Neural crest cell (in vitro differentiated cells): ENCODE measurements around the gene PPID. TPM values are rescaled to one million over a fixed set of nuclear protein-coding genes. Genes with fewer than 3 reads are reported as not detected.
"Not testable (repeated sequence)": the region's sequence is repeated elsewhere in the genome, so short reads cannot be mapped to it uniquely, and the experiment has no call there.

Experiments used
- DNase-seq: peaks from one replicate; pipeline ENCODE4 v3.0.0; 2021; ENCODE audit warnings: low read depth, mixed read lengths, low spot score
- H3K27ac Mint-ChIP-seq: one replicate; pipeline ENCODE4 v1.8.0; 2021; ENCODE audit warnings: mild to moderate bottlenecking, mixed read lengths; ENCODE audit not compliant: unreplicated experiment
- H3K27me3 Mint-ChIP-seq: 2 replicates; pipeline ENCODE4 v1.8.0; 2021; ENCODE audit warnings: low read depth, mild to moderate bottlenecking, mixed read lengths
- H3K36me3 Mint-ChIP-seq: 2 replicates; pipeline ENCODE4 v1.8.0; 2021; ENCODE audit warnings: low read depth, mild to moderate bottlenecking, mixed read lengths
- H3K4me1 Mint-ChIP-seq: 2 replicates; pipeline ENCODE4 v1.8.0; 2021; ENCODE audit warnings: mixed read lengths
- H3K4me3 Mint-ChIP-seq: one replicate; pipeline ENCODE4 v1.8.0; 2021; ENCODE audit warnings: mild to moderate bottlenecking, mixed read lengths
- H3K9me3 Mint-ChIP-seq: 2 replicates; pipeline ENCODE4 v1.8.0; 2021; ENCODE audit warnings: mixed read lengths
- total RNA-seq: library from RNA; stranded (reverse); gene quantifications from 2 replicates; pipeline ENCODE4 v1.2.1, GENCODE V29; 2021
- TF ChIP-seq, protein P1 (sequence below): fragments of 200-600 bp; sonication (generic); conservative IDR thresholded peaks from 2 replicates; pipeline ENCODE4 v1.5.0; 2021; ENCODE audit warnings: antibody characterized with exemption, mild to moderate bottlenecking

The PPID gene
- total RNA-seq, 1 donor from 2014 or later, result 38.5 TPM

DNA sequence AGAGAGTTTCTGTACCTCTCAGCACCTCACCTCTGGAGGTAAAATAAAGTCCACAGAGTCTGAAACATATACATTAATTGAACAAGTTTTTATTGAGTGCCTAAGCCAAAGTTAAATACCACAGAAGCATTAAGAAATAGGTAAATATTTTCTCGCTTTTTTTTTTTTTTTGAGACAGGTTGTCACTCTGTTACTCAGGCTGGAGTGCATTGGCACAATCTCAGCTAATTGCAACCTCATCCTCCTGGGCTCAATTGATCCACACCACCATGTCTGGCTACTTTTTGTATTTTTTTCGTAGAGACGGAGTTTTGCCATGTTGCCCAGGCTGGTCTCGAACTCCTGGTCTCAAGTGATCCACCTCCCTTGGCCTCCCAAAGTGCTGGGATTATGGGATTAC is 35.5 kb upstream of the PPID start:
- Mint-ChIP-seq H3K9me3 (peaks cover 6% of the 10 kb centered on the region), H3K4me3 (no peak overlapping the region), H3K27ac (no peak overlapping the region), H3K36me3 (no peaks in the 10 kb centered on the region), H3K4me1 (no peaks in the 10 kb centered on the region), H3K27me3 (no peaks in the 10 kb centered on the region)
- TF ChIP-seq, protein P1, sequence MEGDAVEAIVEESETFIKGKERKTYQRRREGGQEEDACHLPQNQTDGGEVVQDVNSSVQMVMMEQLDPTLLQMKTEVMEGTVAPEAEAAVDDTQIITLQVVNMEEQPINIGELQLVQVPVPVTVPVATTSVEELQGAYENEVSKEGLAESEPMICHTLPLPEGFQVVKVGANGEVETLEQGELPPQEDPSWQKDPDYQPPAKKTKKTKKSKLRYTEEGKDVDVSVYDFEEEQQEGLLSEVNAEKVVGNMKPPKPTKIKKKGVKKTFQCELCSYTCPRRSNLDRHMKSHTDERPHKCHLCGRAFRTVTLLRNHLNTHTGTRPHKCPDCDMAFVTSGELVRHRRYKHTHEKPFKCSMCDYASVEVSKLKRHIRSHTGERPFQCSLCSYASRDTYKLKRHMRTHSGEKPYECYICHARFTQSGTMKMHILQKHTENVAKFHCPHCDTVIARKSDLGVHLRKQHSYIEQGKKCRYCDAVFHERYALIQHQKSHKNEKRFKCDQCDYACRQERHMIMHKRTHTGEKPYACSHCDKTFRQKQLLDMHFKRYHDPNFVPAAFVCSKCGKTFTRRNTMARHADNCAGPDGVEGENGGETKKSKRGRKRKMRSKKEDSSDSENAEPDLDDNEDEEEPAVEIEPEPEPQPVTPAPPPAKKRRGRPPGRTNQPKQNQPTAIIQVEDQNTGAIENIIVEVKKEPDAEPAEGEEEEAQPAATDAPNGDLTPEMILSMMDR, result no peak
- no peak for DNase-seq

DNA sequence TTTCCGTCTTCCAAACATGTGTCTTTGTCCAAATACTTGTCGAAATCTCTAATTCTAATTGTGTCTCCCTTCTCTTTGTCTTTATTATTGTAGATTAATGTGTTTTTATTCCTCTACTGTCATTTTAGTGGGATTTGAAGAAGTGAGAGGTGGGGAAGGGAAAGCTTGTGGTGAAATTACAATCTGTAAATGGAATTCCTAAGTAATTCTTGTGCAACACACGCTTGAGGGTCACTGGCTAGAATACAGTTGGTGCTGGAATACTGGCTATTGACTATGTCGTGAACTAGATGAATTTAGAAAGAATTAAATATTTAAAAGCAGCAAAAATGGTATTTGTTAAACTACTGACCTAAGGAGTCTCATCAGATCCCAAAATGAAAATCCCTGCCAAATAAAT is 34.9 kb upstream of the PPID start:
- Mint-ChIP-seq H3K36me3 (no peaks in the 10 kb centered on the region), H3K27ac (no peak overlapping the region), H3K4me1 (no peaks in the 10 kb centered on the region), H3K4me3 (no peak overlapping the region), H3K9me3 (peaks cover 6% of the 10 kb centered on the region), H3K27me3 (no peaks in the 10 kb centered on the region)
- TF ChIP-seq, protein P1, result no peak
- no peak for DNase-seq

DNA sequence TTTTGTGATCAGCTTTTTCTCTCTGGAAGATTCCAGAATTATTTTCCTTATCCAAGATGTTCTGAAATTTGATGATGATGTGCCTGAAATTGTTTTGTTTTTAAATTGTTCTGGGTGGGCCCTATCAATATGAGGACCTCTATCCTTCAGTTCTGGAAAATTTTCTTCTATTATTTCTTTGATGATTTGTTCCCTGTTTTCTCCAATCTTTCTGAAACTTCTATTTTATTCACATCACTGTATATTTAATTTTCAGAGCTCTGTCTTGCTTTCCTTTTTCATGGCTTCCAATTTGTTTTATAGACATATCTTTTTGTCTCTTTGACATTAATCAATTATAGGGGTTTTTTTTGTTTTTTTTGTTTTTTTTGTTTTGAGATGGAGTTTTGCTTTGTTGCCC is 33.4 kb upstream of the PPID start:
- Mint-ChIP-seq H3K27me3 (no peaks in the 10 kb centered on the region), H3K27ac (no peak overlapping the region), H3K36me3 (no peaks in the 10 kb centered on the region), H3K9me3 (peaks cover 6% of the 10 kb centered on the region), H3K4me3 (no peak overlapping the region), H3K4me1 (no peaks in the 10 kb centered on the region)
- TF ChIP-seq, protein P1, result no peak
- no peak for DNase-seq

DNA sequence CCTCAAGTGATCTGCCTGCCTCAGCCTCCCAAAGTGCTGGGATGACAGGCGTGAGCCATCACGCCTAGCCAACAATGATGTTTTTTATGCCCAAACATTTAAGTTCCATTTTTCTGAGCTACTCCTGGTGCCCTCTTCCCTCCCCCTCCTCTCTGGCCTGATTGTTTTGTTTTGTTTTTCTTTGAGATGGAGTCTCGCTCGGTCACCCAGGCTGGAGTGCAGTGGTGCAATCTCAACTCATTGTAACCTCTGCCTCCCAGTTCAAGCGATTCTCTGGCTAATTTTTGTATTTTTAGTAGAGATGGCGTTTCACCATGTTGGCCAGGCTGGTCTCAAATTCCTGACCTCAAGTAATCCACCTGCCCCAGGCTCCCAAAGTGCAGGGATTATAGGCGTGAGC is 32.6 kb upstream of the PPID start:
- DNase-seq, H3K4me1 Mint-ChIP-seq, H3K4me3 Mint-ChIP-seq, H3K27me3 Mint-ChIP-seq, H3K27ac Mint-ChIP-seq, H3K36me3 Mint-ChIP-seq, H3K9me3 Mint-ChIP-seq: not testable (repeated sequence)

DNA sequence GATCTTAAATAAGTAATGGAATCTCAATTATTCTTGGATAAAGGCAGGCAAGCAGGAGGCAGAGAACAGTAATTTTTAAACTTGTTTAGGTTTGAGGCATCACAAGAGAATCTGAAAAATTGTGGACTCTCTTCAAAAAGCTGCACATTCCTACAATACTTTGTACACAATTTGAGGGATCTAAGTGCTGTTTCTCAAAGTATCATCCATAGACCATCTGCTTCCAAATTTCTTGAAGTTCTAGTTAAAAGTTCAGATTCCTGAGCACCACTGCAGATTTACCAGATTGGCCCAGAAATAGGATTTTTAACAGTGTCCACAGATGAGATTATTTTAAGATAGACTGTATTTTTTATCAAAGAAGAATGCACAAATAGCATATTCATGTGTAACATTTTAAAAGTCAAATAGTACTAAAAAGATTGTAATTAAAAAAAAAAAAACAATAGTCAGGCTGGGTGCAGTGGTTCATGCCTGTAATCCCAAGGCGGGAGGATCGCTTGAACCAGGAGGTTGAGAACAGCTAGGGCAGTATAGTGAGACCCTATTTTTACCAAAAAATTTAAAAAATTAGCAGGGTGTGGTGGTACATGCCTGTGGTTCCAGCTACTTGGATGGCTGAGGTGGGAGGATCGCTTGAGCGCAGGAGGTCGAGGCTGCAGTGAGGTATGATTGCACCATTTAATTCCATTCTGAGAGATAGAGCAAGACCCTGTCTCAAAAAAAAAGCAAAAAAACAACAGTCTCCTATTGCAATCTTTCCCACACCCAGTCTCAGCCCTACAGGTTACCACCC is 31.4 kb upstream of the PPID start:
- no peaks in the 10 kb centered on the region for H3K4me1 Mint-ChIP-seq
- H3K27me3 Mint-ChIP-seq, result no peaks in the 10 kb centered on the region
- no peak overlapping the region for H3K4me3 Mint-ChIP-seq
- DNase-seq, result no peak
- H3K9me3 Mint-ChIP-seq, result peaks cover 6% of the 10 kb centered on the region
- TF ChIP-seq, protein P1, result no peak
- H3K27ac Mint-ChIP-seq, result no peak overlapping the region
- H3K36me3 Mint-ChIP-seq, result no peaks in the 10 kb centered on the region

DNA sequence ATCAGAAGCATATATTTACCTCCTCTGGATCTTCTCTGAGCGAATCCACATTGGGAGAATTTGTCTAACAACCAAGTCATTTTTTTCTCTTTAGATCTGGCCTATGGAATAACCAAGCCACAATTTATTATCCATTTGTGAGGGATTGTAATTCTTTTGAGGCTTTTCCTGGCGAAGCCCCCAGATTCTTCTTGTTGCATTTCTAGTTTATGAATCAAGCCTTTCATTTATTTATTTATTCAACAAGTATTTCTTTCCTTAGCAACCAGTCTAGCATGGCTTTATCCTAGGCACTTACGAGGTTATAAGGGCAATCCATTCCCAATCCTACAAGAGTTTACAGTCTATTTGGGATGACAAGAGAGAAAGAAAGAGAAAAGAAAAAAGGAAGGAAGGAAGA is 27.2 kb upstream of the PPID start:
- Mint-ChIP-seq H3K27ac (no peak overlapping the region), H3K9me3 (peaks cover 4% of the 10 kb centered on the region), H3K4me1 (no peaks in the 10 kb centered on the region), H3K27me3 (no peaks in the 10 kb centered on the region), H3K4me3 (no peak overlapping the region), H3K36me3 (no peaks in the 10 kb centered on the region)
- TF ChIP-seq, protein P1, result no peak
- no peak for DNase-seq

DNA sequence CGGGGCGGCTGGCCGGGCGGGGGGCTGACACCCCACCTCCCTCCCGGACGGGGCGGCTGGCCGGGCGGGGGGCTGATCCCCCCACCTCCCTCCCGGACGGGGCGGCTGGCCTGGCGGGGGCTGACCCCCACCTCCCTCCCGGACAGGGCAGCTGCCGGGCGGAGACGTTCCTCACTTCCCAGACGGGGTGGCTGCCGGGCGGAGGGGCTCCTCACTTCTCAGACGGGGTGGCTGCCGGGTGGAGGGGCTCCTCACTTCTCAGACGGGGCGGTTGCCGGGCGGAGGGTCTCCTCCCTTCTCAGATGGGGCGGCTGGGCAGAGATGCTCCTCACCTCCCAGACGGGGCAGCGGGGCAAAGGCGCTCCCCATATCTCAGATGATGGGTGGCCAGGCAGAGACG is 23.3 kb upstream of the PPID start:
- H3K36me3 Mint-ChIP-seq, H3K27ac Mint-ChIP-seq, H3K9me3 Mint-ChIP-seq, H3K4me3 Mint-ChIP-seq, H3K4me1 Mint-ChIP-seq, DNase-seq, H3K27me3 Mint-ChIP-seq: not testable (repeated sequence)
